Fibroblast of mammary gland (primary cell): Measurements from ENCODE around the gene RAP1A.

ENCODE experiments used
- DNase-seq: peaks from one replicate; pipeline ENCODE4 v3.0.0-alpha.2; 2010; ENCODE audit warnings: low read depth
- H3K4me3 ChIP-seq: 2 replicates; pipeline ENCODE4 v1.5.1; 2011; ENCODE audit warnings: low read depth, mild to moderate bottlenecking, low read length, moderate library complexity; ENCODE audit not compliant: control insufficient read depth
- CTCF ChIP-seq: conservative IDR thresholded peaks from 2 replicates; pipeline ENCODE4 v1.5.1; 2011; ENCODE audit warnings: low read depth, low read length, inconsistent platforms; ENCODE audit not compliant: control insufficient read depth, insufficient read depth

The RAP1A gene

GRCh38 chr1:111732718-111733117 is 113.1 kb downstream of the RAP1A start:
- DNase-seq: no peak
- H3K4me3 ChIP-seq: no peak overlapping the region

GRCh38 chr1:111733183-111733991 is 113.8 kb downstream of the RAP1A start:
- H3K4me3 ChIP-seq: no peak overlapping the region
- DNase-seq: peak; percentile 96
- TF ChIP-seq CTCF: no peak

More at GRCh38 chr1:111732718-111733117, 113.1 kb downstream of the RAP1A start:
- TF ChIP-seq CTCF: no peak

GRCh38 chr1:111733992-111734341 is 114.4 kb downstream of the RAP1A start:
- no peak overlapping the region for H3K4me3 ChIP-seq
- DNase-seq: no peak
- TF ChIP-seq CTCF: no peak

- DNase-seq: no peak
- no peak overlapping the region for H3K4me3 ChIP-seq
- no peak for TF ChIP-seq CTCF
Measured at GRCh38 chr1:111734426-111734825, 114.8 kb downstream of the RAP1A start.

- no peak for TF ChIP-seq CTCF
- no peak for DNase-seq
- H3K4me3 ChIP-seq: no peak overlapping the region
Measured at GRCh38 chr1:111734856-111735255, 115.3 kb downstream of the RAP1A start.

- no peak overlapping the region for H3K4me3 ChIP-seq
- peak; percentile 52 for DNase-seq
- TF ChIP-seq CTCF: no peak
Measured at GRCh38 chr1:111735321-111735720, 115.7 kb downstream of the RAP1A start.
